Measurements from ENCODE around the gene TSKU.
A peak's percentile ranks its signal among the peaks of the same experiment; 100 is the strongest.

TSKU gene

DNA sequence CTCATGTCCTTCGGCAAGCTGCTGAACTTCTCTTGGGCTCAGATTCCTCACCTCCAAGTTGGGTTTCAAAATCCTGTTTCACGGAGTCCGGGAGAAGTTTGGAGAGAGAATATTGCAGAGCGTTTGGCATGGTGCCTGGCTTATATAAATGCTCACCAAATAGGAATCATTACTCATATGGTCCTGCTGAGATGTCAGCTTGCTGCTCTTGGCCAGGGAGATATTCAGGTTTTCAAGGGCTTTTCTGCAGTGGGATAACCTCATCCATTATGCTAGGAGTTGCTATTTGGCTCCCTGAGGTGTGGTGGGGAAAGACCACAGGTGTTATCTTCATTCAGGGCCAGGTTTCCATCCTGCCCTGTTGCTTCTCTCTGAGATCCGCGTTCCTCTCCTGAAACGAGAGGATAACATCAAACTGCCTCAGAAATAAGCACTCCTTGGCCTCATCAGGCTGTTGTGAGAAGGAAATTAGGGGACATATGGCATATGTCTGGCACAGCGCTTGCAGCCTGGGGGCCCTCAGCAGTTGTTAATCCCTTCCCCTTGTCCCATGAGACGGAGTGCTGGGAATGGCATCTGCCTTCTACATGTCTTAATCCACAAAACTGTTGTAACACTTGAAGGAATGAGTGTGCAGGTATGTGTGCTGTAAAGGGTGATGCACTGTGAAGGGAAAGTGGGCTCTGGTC is 47.6 kb downstream of the TSKU start:
- DNase-seq, result no peak

DNA sequence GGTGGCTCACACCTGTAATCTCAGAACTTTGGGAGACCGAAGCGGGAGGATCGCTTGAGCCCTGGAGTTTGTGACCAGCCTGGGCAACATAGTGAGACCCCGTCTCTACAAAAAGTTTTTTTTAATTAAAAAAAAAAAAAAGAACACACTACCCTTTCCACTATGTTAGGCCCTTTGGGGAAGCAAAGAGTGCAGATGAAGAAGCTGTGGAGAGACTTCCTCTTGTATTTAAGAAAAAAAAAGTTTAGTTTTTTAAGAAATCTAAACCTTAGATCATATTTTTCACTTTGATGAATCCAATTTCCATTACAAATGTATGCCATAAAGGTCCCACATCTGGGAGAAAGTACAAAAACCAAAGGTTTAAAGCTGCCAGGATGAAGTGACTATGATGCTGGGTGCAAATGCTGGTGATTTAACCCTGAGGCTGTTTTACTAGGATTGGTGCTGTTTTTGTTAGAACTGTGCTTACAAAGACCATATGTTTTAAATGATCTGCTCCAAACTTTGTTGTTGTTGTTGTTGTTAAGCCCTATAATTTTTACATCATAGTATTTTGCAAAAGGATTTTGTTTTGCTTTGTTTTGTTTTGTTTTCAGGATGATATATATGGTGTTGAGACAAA is 48.6 kb downstream of the TSKU start:
- no peak for DNase-seq

DNA sequence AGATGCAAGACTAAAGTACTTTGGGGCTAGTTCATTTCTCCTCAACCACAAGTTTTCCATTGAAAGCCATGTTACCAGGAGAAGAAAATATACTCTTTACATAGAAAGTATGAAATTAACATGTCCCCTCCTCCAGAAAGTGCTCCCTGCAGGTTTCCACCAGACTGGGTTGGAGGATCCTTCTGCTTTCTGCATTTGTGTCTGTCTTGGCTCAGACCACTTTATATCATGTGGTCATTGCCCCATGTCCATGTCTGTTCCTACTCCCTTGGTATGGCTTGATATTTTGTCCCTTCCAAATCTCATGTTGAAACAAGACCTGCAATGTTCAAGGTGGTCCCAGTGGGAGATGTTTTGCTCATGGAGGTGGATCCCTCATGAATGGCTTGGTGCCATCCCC is 49.2 kb downstream of the TSKU start:
- DNase-seq, result no peak

DNA sequence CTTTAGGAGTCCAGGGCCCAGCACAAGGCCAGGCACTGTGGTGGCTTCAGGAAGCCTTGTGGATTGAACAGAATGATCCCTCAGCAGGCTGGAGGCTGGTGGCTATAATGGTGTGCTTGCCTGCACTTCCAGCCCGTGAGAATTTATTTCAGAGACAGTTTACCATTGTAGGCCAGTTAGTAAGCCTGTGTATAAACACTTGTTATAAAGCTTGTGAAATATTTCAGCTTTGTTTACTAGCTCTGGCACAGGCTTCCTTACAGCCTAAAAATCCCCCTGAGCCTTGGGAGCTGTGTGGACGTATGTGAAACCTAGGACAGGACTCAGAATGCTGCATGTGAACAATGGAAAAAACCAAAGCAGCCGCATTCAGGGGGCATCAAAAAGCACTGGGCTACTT is 51.0 kb downstream of the TSKU start:
- no peak for DNase-seq

DNA sequence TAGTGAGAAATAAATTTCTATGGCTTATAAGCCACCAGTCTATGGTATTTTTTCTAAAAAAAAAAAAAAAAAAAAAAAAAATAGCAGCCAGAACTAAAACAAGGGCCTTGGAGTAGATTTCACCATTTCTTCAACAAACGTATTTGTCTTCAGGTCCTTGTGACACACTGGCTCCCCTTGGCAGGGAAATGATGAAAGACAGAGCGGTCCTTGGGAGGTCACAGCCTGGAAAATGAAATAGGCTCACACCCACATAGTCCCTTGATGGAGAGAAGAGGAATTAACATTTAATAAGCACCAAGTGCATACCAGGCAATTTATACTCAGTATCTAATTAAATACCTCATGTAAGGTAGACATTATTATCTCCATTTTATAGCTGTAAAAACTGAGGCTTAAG is 51.9 kb downstream of the TSKU start:
- DNase-seq, result no peak

DNA sequence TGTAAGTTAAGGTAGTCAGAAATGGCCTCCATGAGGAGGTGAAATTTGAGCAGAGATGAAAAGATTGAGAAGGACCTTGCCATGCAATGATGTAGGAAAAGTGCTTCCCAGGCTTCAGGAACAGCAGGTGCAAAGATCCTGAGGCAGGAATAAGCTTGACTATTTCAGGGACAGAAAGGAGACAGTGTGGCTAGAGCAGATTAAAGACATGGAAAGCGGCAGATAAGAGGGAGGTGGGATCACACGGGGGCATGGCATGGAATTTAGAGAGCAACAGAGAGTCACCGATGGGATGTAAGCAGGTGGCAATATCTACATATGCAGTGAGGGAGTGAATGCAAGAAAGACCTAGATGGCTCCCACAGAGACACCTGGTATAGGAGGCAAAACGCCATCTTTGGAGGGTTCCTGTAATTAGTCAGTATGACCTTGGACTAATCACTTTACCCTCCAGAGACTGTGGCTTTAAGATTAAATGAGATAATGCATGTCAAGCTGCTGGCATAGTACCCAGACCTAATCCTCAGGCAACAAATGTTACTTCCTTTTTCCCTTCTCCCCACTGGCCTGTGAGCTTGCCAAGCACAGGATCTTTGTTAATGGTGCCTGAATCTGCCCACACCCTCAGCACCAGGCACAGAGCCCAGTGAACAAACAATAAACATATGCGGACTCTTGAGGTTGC is 52.9 kb downstream of the TSKU start:
- peak; percentile 52 for DNase-seq

DNA sequence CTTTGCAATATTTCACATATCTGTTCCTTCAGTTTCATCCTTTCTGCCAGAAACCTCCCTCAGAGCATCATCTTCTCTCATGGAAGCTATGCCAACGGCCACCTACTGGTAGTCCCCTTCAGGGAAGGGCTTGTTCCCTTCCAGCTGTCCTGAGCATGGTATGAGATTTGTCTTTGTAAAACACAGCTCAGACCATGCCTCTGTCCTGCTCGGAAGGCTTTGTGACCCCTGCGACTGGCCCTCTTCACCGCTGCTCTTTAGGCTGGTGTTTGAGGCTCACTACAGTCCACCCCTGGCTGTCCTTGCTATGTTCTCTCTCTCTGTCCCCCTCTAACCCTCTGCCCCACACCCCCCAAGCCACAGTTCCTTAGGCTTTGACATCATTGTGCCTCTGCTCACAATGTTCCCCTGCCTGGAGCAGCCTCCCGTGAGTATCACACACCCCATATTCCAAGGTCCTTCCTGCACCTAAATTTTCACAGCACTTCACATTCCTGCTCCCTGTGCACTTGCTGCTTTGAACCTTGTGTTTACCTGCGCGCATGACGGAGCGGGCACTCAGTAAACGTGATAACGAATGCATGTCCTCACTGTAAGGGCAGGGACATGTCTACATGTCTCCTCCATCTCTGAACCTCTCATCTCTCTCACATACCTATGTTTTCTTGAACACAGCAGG is 53.6 kb downstream of the TSKU start:
- no peak for DNase-seq

DNA sequence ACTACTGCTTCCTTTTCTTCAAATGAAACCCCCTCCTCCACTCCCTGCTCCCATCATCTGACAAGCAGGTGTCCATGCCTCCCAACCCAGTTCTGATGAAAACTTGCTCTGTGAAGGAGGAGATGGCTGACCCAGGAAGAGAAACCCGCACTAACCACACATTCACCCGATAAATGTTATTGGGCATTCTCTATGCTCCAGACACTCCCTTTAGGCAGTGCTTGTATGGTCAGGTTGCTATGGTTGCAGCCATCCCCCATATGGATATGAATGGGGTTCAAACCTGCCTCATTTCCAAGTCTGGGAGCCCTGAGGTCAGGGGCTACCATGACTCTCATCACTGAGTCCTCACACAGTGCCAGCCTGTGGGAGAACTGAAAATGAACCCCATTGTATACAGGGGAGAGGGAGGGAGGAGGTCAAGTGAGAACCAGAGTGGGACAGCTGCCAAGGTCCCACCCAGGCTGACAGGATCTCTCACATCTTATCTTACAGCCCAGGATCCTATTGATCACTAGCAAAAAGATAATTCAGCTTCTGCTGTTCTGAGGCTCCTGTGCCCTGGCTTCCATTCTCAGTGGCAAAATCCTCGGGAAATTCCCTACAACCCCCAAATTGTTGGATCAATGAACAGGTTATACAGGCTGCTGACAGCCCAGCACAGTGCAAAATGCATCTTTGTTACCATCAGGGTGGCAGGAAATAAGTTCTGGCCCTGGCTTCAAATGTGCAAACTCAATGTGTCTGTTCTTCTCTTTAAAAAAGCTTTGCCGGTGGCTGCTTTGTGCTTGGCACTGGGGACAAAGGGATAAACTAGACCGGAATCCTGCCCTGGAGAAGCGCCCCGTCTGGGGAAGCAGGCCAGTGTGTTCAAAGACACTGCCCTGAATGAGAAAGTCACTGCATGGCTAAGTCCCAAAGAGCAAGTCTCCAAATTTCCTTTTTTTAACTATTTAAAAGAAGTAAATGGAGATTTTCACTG is 54.8 kb downstream of the TSKU start:
- no peak for DNase-seq

DNA sequence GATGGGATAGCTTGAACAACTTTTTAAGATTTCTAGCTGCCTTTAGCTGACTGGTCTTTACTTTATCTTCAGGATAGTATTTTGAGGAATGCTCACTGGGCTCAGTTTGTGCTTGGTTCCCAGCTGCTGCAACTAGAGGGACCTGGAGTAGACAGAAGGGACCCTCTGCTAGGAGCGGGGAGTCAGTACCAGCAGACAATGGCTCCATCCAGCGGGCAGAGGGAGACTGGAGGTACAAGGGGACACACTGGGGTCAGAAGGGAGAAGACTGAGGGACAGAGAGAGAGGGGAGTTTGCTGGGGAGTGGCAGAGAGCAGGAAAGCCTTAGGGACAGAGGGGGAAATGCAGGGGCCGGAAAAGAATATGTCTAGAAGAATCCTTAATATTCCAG is 55.5 kb downstream of the TSKU start:
- DNase-seq, result no peak

DNA sequence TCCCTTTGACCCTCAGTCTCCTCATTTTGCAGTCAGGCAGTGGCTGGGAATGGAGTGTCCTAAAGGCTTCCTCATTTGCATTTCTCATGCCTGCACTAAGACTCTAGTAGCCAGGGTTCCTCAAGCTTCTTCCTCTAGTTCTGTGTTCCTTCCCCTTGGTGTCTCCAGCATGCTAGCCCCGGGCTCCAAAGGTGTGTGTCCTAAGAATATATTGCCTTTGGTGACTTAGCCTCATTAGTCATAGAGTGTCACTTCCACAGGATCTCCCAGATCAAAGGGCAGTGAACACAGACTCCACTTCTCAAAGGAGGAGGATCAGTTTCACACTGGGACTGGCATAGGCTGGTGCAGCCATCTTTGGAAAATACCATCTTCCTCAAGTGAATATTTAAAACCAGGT is 56.2 kb downstream of the TSKU start:
- DNase-seq, result no peak

DNA sequence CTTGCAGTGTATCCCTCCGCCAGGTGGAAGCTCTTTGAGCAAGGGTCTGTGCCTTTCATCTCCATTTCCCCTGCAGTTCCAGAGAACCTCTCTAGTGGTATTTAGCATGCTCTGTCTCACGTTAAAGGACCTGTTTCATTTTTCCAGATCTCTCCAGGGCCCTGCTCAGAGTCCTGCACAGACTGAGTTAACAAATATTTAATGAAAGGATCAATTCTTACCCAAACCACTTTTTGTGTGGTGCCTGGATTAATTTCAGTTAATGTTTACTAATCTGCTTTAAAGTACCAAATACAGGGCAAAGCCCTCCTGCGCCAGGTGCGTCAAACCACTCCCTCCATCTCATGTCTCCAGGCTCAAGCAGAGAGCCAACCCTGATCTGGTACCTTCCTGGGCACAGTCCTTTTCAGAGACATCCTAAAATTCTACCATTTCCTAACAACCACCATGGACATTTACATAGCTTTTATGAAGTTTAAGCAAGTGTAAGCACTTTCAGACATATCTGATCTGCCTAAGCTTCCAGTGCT is 58.8 kb downstream of the TSKU start:
- DNase-seq, result no peak

DNA sequence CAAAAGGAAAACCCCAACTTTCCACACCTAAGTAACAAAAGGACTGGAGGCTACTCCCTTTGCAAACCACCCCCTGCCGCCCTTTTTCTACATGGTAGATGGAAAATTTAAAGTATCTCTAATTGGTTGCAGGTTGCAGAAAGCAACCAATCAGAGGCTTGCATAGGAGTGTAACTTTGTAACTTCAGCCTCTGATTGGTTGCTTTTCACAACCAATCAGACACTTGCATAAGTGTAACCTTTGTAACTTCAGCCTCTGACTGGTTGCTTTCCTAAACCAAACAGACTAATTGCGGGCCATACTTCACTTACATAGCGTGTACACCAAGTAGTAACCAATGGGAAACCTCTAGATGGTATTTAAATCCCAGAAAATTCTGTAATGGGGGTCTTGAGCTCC is 60.8 kb downstream of the TSKU start:
- no peak for DNase-seq

DNA sequence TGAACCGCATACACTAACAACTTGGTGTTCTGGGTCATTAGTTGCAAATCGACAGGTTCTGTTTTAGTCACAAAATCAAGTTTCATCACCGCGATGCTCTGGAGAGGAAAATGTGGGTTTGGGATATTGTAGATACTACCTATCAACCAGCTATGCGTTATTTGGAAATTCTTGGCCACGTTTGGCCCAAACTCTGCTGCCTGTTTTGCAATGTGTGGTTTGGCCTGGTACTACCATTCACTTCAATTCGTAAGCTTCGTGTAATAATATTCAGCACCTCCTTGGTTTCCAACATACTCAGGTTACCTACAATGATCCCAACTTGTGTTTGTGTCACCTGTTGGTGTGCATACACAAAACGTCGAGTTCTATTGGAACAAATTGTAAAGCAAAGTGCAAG is 61.4 kb downstream of the TSKU start:
- no peak for DNase-seq

DNA sequence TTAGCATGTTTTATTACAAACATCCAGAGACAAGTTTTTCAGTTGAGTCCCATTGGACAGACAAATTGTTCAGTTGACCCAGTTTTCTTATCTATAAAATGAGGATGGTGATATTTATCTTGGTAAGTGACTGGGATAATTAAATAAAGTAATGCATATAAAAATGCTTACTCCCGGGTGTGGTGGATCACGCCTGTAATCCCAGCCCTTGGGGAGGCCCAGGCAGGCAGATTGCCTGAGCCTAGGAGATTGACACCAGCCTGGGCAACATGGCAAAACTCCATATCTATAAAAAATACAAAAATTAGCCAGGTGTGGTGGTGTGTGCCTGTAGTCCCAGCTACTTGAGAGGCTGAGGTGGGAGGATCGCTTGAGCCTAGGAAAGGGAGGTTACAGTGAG is 61.9 kb downstream of the TSKU start:
- no peak for DNase-seq

DNA sequence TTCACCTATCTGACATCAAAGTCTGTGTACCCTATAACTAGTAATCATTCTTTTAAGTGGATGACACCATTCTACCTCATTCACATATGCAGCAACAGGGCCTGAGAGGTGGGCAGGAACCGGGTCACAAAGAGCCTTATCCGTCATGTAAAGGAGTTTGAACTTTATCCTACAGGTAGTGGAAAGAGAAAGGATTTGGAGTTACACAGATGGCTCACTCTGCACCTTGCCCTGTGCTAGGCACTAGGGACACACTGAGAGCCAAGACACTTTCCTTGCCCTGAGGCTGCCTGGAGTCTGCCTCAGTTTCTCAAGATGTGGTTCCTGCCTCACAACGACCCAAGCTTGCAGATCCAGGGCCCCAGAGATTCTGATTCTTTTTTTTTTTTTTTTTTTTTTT is 63.3 kb downstream of the TSKU start:
- DNase-seq, result no peak
